CD4-positive, alpha-beta T cell (primary cell): ENCODE measurements around the gene APOBEC4. TPM values are rescaled to one million over a fixed set of nuclear protein-coding genes. Genes with fewer than 3 reads are reported as not detected.

ENCODE experiments used
- ATAC-seq: fragments of 200-7000 bp; cut with Tn5 transposase; one replicate; pipeline ENCODE4 v1.10.0; 2022; ENCODE audit warnings: mild to moderate bottlenecking; ENCODE audit not compliant: poor library complexity
- CTCF ChIA-PET: fragments of 350-600 bp; sonication (Branson Sonifier 250); formaldehyde crosslinking; loops from one replicate; lab custom pipeline; 2021; ENCODE audit warnings: antibody characterized with exemption, inconsistent platforms; lab: Charles Lee
- POLR2A ChIA-PET: fragments of 350-600 bp; sonication (Branson Sonifier 250); formaldehyde crosslinking; loops from one replicate; lab custom pipeline; 2021; ENCODE audit warnings: antibody characterized with exemption, inconsistent platforms; lab: Charles Lee
- DNase-seq, 14 experiments: peaks; one replicate each; pipeline ENCODE4 v3.0.0-alpha.2; 2013 to 2020; ENCODE audit warnings: mixed read lengths in 2 of 14
- H3K27ac ChIP-seq, 2 donors: one replicate each; pipeline versions ENCODE4 v1.5.1 to v1.7.0; 2013; ENCODE audit warnings: low read length in 2 of 2, low read depth in 1 of 2, mild to moderate bottlenecking in 1 of 2
- H3K27me3 ChIP-seq, 2 experiments: 1 replicate in 1 of 2; 2 replicates in 1 of 2; pipeline versions ENCODE4 v1.6.1 to v1.7.0; 2013; ENCODE audit warnings: low read length in 2 of 2, control low read depth in 1 of 2, mild to moderate bottlenecking in 1 of 2, moderate library complexity in 1 of 2; ENCODE audit not compliant: insufficient read depth in 2 of 2, control insufficient read depth in 1 of 2
- H3K36me3 ChIP-seq: one replicate; pipeline ENCODE4 v1.6.1; 2013; ENCODE audit warnings: low read length, control low read depth; ENCODE audit not compliant: insufficient read depth
- H3K4me1 ChIP-seq: one replicate; pipeline ENCODE4 v1.6.1; 2013; ENCODE audit warnings: low read length, control low read depth; ENCODE audit not compliant: insufficient read depth
- H3K4me3 ChIP-seq: one replicate; pipeline ENCODE4 v1.5.1; 2013; ENCODE audit warnings: mild to moderate bottlenecking, low read length, moderate library complexity
- H3K9me3 ChIP-seq, 2 experiments: 1 replicate in 1 of 2; 2 replicates in 1 of 2; pipeline versions ENCODE4 v1.6.1 to v1.7.0; 2013; ENCODE audit warnings: low read length in 2 of 2, mild to moderate bottlenecking in 2 of 2, control low read depth in 1 of 2, moderate library complexity in 1 of 2; ENCODE audit not compliant: control insufficient read depth in 1 of 2, insufficient read depth in 1 of 2
- H3K27ac Mint-ChIP-seq: one replicate; pipeline ENCODE4 v1.8.0; 2020; ENCODE audit warnings: mixed read lengths
- H3K27me3 Mint-ChIP-seq: one replicate; pipeline ENCODE4 v1.8.0; 2021; ENCODE audit warnings: mixed read lengths
- H3K36me3 Mint-ChIP-seq: one replicate; pipeline ENCODE4 v1.8.0; 2021; ENCODE audit warnings: low read depth, mixed read lengths
- H3K4me1 Mint-ChIP-seq: one replicate; pipeline ENCODE4 v1.8.0; 2021; ENCODE audit warnings: low read depth, mixed read lengths
- H3K4me3 Mint-ChIP-seq: one replicate; pipeline ENCODE4 v1.8.0; 2020; ENCODE audit warnings: mild to moderate bottlenecking, mixed read lengths
- H3K9me3 Mint-ChIP-seq: one replicate; pipeline ENCODE4 v1.8.0; 2020; ENCODE audit warnings: mixed read lengths
- CTCF ChIP-seq: fragments of 200-600 bp; IDR thresholded peaks from one replicate; pipeline ENCODE4 v1.8.0; 2022; ENCODE audit warnings: antibody characterized with exemption, mild to moderate bottlenecking
- intact Hi-C, 2 experiments: fragments of 100-400 bp; cut with DNase I in 1 of 2; cut with micrococcal nuclease in 1 of 2; formaldehyde crosslinking; loops; one replicate each; pipeline versions ENCODE4 v1.15.1 to v1.9.0; 2023 to 2025; cut with DNase I, micrococcal nuclease
- polyA plus RNA-seq, 2 donors: library from polyadenylated mRNA; unstranded; fragments of 120-200 nt; gene quantifications; one replicate each; pipeline ENCODE4 v1.2.1, GENCODE V29; 2013
- total RNA-seq, 174 experiments: library from RNA in 2 of 174; stranded (reverse) in 2 of 174; gene quantifications; one replicate each; pipeline ENCODE4 v1.2.3 and lab custom pipeline; 2021 to 2026

Gene APOBEC4
- total RNA-seq (not detected), total RNA-seq (lab: John Stamatoyannopoulos, UW) (0 to 0.43 (median 0) reads per million in 172 experiments)
- not detected for polyA plus RNA-seq (2013, experiment 1 of 2)
- polyA plus RNA-seq (2013, experiment 2 of 2) = 0.04 TPM

DNA sequence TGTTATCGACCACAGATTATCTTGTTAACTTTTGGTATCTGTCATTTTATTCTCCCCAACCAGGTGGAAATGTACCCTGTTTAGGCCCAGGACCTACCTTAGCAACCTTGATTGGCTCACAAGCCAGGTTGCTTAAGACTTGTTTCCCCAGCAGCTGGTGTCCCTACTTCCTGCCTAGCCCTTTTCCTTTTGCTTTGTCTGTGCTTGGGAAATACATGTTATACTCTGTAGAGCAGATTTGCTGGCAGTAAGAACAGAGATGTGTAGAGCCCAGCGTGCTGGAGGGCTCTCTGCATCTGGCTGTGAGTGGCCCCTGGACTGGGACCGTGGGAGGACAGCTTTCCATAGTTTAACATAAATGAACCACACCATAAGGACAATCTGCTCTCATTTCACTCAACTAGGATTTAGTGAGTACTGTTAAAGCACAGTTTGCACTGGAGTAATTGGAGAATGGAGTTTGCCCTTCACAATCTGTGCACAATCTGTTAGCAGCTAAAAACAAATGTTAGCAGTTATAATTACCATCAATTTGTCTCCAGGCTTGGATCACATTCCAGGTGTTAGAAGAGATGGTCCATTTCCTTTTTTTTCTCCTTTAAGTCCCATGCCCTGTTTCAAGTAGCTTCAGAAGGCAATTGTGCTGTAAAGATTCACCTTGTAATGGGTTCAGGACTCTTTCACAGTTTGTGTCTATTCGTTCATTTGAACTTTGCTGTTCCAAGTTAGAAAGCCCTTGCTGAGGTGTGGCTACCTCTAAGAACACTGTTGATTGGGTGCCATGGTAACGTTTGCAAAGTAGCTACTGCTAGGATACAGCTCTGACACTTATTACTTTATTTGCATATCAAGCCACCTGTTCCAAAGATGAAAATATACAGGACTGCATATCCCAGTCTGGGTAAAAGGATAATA, at the start of gene APOBEC4:
Gene APOBEC4, minus strand, starts transcription at position 770 of the 915 bp plus-strand sequence. CDS start 4,535 bp downstream, outside the sequence.
- no peak for TF ChIP-seq CTCF
- ChIA-PET CTCF (interaction anchor here (0.6 to 4.4 kb wide), 4 partner anchors 19 to 263 kb away, joined by 3 to 57 read pairs (median 10); no protein-coding TSS in a partner anchor), POLR2A (interaction anchor here (2.0 to 2.6 kb wide), 2 partner anchors 19 to 263 kb away, joined by 6 to 10 read pairs; no protein-coding TSS in a partner anchor)
- no peaks in the 10 kb centered on the region for H3K36me3 Mint-ChIP-seq
- Histone ChIP-seq H3K4me1 (peaks cover 28% of the 10 kb centered on the region), H3K27ac (peak within 1 kb of the TSS; percentile 16 to 44), H3K4me3 (no peak within 1 kb of the TSS), H3K36me3 (no peaks in the 10 kb centered on the region), H3K27me3 (no peaks in the 10 kb centered on the region), H3K9me3 (no peaks in the 10 kb centered on the region)
- H3K4me1 Mint-ChIP-seq = peaks cover 40% of the 10 kb centered on the region
- ATAC-seq = peak; percentile 51
- peak within 1 kb of the TSS; percentile 74 for H3K27ac Mint-ChIP-seq
- peak in 4 of 14 experiments; percentile 19 to 52 (median 42) for DNase-seq
- H3K9me3 Mint-ChIP-seq = no peaks in the 10 kb centered on the region
- H3K4me3 Mint-ChIP-seq = peak within 1 kb of the TSS; percentile 55
- no peaks in the 10 kb centered on the region for H3K27me3 Mint-ChIP-seq
- intact Hi-C loops = loop anchor here (2.0 to 5.0 kb wide), 2 partner anchors 16 to 34 kb away; no protein-coding TSS in a partner anchor

DNA sequence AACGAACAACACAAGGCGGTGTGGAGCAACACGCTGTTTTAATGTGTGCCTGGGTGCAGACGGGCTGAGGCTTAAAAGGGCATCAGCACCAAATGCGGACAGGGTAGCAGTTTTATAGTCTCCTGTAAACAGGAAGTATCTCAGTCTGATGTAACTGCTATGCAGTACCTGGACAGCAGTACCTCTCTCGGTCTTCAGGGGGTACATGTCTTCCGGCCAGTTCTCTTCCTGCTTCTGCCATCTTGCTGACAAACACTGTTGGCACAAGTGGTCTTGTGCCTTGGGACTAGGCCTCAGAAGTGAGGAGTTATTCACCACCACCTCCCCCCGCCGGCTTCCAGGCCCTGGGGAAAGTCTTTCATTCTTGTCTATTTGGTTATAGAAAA, 49.7 kb upstream of the APOBEC4 start:
- Mint-ChIP-seq H3K36me3 (no peaks in the 10 kb centered on the region), H3K27me3 (no peaks in the 10 kb centered on the region), H3K27ac (no peak overlapping the region), H3K4me3 (no peak overlapping the region), H3K9me3 (no peaks in the 10 kb centered on the region), H3K4me1 (peaks cover 18% of the 10 kb centered on the region)
- DNase-seq (no peak), ATAC-seq (no peak)
- intact Hi-C loops = no loop called here
- CTCF ChIA-PET = no interaction called here
- Histone ChIP-seq H3K9me3 (no peaks in the 10 kb centered on the region), H3K27me3 (no peaks in the 10 kb centered on the region), H3K27ac (no peak overlapping the region), H3K4me3 (no peak overlapping the region), H3K36me3 (no peaks in the 10 kb centered on the region), H3K4me1 (no peaks in the 10 kb centered on the region)
- no peak for TF ChIP-seq CTCF
- POLR2A ChIA-PET = no interaction called here

DNA sequence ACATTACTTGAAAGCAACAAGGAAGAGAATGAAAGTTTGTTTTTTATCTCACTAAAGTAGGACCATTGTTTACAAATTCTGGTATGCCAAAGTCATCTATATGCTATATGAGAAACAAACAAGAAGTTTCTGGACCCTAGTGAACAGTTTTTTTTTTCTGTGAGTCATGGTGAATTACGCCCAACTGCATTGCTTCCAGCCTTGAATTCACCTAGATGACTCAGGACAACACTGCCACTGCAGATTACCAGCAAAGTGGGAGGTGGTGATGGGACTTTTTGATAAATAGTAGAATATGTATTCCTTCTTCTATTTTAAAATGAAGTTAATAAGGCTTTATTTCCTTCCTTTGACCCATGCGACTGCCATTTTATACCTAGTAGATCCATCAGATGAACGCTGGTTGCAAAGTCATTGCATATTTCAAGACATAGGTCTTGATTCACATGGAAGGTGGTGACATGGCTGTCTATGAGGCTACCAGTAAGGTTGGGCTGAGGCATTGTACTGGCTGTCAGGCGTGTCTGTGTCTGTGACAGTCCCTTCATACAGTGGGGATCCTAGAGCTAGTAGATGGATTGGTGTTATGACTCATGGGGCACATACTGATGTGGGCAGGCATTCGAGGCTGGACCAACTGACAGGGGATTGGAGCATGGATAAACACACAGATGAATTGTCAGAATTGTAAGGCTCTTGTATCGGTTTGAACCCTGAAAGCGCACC, 49.1 kb upstream of the APOBEC4 start:
- POLR2A ChIA-PET = no interaction called here
- peaks cover 19% of the 10 kb centered on the region for H3K4me1 Mint-ChIP-seq

More for the DNA sequence above, 49.1 kb upstream of the APOBEC4 start:
- no peaks in the 10 kb centered on the region for H3K36me3 Mint-ChIP-seq
- H3K4me1 ChIP-seq = no peaks in the 10 kb centered on the region
- H3K27me3 Mint-ChIP-seq = no peaks in the 10 kb centered on the region
- H3K4me3 Mint-ChIP-seq = no peak overlapping the region
- H3K9me3 ChIP-seq = no peaks in the 10 kb centered on the region
- H3K9me3 Mint-ChIP-seq = no peaks in the 10 kb centered on the region
- H3K27ac Mint-ChIP-seq = no peak overlapping the region
- H3K4me3 ChIP-seq = no peak overlapping the region
- CTCF ChIA-PET = no interaction called here
- H3K27ac ChIP-seq = no peak overlapping the region
- DNase-seq (no peak), ATAC-seq (no peak)
- intact Hi-C loops = no loop called here
- no peaks in the 10 kb centered on the region for H3K27me3 ChIP-seq
- no peaks in the 10 kb centered on the region for H3K36me3 ChIP-seq
- TF ChIP-seq CTCF = no peak
